Nucleus accumbens (tissue), 56 donors: ENCODE results near the gene PAQR7.
"Not testable (repeated sequence)": the region's sequence is repeated elsewhere in the genome, so short reads cannot be mapped to it uniquely, and the experiment has no call there.

Source experiments
- DNase-seq, 56 donors: peaks; one replicate each; lab custom pipeline; 2025; lab: John Stamatoyannopoulos, UW

PAQR7 gene

DNA sequence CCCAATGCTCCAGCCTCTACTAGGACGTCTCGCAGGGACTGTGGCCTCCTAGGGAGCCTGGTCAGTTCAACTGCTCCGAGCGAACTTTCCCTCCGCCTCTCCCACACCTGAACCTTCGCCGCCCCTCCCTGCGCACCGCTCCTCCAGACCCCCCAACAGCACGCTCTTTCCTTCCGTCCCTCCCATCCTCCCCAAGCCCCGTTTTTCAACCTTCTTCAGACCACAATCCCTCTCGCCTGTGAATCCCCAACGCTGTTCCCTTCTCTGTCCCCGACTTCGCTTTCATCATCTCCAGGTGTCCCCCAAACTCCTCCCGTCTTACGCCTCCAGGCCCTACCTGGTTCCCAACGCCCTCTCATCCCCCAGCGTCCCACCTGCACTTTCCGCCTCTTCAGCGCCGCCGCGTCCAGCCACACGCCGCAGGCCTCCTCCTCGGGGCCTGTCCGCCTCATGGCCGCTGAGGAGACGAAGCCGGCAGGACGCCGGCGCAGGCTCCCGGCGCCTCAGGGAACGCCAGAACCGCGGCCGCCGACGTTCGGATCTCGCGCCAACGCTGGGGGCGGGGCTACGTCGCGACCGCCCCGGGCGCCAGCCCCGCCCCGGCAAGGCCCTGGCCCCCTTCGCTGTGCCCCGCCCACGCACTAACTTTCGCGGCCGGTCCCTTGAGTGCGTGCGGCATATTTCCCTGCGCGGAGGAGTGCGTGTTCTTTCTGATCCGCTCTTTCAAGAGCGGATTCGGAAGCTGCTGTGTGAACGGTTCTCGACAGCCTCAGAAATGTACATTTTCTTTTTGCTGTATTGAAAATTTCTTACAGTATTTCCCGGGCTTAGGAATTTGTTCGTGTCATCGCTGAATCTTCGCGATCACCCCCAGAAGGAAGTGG, 16.4 kb downstream of the PAQR7 start, which contains the start of gene AUNIP:
AUNIP (minus strand) TSS at position 552 of the 884 bp plus-strand sequence; CDS start at position 452, 100 bp downstream.
- peak in 48 of 56 donors; percentile 8 to 84 (median 52) for DNase-seq

DNA sequence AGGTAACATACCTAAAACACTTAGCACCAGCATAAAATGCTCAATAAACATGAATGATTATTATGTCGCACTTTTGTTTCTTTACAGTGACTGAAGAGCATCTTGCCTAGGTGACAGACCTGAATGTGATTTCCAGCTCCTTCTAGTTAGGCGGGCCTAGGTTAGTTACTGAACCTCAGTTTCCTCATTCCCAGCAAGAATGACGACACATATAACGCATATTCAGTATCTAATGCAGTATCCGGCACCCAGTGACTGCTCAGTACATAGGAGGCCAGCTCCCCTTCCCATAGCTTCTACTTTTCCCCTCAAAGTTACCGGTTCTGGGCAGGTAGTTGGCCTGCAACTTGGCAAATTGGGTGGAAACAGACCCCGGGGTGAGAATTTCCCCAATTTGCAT, 17.0 kb downstream of the PAQR7 start:
- DNase-seq, result no peak

DNA sequence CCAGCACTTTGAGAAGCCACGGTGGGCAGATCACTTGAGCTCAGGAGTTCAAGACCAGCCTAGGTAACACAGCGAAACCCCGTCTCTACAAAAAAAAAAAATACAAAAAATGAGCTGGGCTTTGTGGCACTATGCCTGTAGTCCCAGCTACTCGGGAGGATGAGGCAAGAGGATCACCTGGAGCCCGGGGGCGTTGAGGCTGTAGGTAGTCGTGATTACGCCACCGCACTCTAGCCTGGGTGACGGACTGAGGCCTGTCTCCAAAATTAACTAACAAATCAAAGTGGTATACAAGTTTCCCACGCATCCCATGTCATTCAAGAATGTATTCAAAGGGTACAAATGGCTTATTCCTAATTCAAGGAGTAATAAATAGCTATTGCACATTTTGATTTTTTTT, 18.7 kb downstream of the PAQR7 start:
- DNase-seq, result no peak

DNA sequence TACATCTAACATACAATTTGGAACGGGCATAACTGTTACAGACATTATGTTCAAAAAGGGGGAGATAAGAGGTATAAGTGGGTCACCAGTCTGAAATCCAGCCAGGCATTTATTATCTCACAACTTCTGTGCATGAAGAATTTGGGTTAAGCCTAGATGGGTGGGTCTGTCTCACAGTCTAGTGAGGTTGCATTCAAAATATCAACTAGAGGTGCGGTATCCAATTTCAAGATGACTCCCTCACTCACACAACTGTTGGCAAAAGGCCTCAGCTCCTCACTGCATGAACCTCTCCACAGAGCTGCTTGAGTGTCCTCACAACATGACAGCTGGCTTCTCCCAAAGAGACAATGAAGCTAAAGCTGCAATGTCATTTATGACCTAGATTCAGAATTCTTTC, 21.0 kb downstream of the PAQR7 start:
- DNase-seq, result no peak

DNA sequence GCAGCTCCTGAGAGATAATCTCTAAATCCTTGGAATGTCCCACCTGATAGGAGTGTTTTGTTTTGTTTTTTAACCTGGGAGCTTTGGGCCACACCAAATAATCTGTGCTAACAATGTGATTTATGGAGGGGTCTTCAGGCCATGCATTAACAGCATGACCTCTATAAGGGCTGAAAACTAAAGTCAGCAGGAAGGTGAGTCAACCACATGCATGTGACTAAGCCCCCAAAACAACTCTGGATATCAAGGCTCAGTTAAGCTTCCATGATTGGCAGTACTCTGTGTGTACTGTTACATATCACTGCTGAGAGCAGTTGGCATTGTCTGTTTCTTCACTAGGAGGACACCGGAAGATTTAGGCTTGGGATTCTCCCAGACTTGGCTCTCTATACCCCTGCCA, 27.0 kb downstream of the PAQR7 start:
- DNase-seq, result no peak

DNA sequence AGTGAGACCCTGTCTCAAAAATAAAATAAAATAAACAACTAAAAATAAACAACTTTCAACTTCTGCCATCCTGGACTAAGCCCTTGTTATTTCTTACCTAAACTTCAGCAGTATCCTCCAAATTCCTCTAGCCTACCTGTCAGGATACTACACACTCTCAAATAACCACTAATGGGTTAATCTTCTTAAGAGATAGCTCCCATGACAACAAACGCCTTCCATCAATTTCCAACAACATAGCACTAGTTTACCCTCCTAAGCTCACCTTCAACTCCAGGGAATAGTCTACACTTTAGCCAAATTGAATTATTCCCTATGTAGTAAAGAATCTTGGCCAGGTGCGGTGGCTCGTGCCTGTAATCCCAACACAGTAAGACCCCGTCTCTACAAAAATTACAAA, 27.6 kb downstream of the PAQR7 start:
- no peak for DNase-seq

DNA sequence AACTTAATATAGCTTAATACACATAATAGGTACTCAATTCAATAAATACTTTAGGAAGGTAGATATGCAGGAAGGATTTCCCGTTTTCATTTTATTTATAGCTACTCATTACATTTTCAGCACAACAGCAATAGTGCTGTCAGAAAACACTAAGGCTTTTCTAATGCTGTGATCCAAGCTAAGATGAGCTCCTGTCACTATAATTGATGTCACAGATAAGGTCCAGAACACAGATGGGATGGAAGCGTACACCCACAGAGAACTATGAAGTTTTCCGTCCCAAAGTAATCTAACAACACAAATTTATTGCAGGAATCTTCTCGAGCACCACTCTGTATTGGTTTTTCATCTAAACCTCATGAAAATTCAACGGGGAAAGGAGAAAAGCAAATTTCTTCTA, 29.8 kb downstream of the PAQR7 start:
- no peak for DNase-seq

DNA sequence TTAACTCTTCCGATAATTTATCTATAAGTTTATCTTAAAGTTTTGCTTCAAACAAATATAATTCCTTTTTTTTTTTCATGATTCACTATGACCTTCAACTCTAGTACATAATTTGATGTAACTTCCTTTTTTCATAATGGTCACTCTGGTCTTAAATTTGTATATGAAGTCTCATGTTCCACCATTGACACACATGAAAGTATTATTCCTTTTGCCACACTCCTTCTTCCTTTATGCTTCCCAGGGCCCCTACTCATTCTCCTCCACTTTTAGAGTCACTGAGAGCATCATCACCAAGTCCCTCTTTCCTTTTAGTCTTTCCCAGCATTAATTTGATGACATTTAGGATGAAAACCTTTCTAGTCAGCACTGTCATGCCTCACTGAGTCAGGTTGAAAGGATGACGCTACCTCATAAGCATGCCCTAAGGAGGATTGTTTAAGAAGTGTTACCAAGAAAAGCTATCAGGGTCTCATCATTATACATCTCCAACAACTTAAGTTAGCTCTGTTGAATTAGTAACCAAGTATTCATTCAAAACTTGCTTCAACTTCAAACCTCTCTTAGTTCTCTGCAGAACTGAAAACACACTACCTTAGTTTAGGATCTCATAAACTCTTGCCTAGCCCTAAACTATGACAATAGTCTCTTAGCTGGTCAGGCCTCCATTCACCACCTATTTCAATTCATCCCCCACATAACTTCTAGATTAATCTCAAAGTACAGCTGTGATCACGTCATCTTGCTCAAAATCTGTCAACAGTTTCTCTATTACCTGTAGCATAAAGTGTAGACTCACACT, 30.8 kb downstream of the PAQR7 start:
- DNase-seq, result no peak

DNA sequence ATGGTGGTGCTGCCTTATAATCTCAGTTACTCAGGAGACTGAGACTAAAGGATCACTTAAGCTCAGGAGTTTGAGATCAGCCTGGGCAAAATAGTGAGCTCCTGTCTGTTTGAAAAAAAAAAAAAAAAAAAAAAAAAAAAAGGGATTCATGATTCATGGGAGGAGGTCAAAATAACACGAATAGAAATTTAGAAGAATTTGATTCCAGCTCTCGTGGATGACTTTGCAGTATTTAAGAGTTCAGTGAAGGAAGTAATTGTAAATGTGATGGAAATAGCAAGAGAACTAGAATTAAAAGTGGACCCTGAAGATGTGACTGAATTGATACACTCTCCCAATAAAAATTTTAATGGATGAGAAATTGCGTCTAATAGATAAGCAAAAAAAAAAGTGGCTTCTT, 32.0 kb downstream of the PAQR7 start:
- no peak for DNase-seq

DNA sequence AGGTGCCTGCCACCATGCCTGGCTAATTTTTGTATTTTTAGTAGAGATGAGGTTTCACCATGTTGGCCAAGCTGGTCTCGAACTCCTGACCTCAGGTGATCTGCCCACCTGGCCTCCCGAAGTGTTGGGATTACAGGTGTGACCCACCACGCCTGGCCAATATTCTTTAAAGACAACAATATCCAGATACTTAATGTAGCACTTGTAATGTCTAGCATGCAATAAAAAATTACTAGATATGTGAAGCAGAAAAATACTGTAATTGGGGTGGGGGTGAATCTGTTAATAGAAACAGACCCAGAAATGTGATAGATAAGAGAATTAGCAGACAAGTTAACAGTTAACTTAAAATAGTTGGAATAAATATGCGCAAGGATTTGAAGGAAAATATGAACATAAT, 35.7 kb downstream of the PAQR7 start:
- DNase-seq, result not testable (repeated sequence)

DNA sequence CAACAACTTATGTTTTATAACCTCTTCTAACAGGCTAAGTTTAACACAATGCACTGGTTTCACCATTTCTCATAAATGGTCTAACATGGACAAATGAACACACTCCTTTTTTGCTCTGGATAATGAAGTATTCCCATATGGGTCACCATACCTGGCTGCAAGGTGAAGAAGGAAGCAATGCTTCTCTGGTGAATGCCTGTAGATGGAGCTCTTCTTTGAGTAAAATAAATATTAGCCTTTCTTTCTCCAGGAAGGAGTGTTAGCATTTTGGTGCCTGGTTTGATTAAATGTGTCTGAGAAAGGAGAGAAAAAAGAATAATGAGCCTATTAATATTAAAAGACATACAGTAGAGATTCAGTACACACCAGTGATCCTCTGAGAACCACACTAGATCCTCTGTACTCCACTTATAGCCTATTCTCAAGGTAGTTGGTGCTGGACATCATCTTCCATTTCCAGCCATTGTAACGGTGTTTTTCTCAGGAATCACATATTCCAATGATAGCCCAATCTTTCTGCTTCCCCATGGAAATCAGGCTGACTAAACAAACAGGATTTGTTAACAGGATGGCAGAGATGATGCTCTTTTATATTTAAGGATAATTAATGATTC, 38.1 kb downstream of the PAQR7 start:
- no peak for DNase-seq

DNA sequence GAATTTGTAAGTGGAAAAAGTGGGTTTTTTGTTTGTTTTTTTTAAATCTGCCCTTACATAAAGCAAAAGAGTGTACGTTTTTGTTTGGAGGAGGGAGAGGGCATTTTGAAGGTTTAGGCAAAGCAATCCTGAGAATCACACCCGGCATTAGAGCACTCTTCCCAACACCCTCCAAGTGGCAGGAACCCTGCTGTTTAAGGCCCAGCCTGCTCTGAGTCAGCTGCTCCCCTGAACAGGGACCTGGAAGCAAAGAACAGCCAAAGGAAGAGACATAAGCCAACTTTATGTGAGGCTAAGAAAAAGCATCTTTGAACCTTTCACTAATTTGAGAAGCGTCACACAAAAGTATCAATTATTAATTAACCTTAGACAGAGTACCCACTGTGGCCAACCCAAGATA, 38.8 kb downstream of the PAQR7 start:
- no peak for DNase-seq

DNA sequence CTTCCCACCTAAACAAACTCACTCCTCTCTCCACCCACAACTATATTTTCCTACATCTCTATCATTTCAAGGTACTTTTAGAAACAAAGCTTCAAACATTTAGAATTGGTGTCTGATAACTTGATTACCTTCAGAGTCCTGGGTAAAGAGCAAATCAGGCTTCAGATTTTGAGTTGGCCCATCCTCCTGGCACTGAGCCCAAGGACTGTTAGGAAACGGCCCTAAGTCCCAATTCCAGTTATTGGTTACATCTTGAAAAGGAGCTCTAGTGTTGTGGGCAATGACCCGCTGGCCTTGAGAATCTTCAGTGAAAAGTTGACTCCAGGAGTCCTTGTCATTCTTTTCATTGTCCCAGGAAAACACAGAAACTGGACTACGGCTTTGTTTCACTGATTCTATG, 40.6 kb downstream of the PAQR7 start:
- no peak for DNase-seq

DNA sequence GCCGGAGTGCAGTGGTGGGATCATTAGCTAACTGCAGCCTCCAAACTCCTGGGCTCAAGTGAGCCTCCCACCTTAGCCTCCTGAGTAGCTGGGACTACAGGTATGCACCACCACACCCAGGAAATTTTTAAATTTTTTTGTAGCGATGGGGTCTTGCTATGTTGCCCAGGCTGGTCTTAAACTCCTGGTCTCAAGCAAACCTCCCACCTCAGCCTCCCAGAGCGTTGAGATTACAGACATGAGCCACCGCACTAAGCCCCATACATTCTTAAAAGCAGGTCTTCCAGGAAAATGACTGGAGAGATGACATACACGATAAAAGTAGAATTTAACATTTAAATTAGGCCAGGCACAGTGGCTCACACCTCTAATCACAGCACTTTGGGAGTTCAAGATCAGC, 42.4 kb downstream of the PAQR7 start:
- no peak for DNase-seq

DNA sequence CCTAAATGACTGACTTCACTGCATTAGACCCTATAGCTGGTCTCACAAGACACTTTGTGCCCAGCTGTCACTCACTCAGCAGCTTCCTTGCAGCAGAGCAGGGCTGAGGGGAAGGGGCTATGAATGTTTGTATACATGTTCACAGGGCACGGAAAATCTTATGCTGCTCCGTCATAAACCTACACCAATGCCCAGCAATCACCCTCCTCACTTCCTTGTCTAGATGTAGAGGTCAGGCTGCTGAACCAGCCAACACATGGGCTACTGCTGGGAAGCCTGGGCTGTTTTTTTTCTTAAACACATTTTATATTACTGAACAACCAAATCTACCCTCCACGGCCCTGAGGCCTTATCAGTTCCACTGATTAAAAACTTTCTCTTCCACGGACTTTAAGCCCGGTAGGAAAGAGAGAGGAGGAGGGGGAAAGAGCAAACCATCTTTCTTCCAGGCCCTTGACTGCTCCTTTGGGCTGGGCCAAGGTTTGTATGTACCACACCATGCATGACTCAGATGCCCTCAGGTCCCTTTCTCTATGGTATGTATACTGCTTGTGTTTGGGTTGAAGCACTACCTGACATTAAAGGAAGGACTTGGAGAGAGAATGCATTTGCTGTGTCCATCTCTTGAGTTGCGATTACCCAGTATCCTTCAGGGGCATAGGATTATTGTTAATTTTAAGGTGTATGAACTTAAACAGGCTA, 43.0 kb downstream of the PAQR7 start:
- no peak for DNase-seq

DNA sequence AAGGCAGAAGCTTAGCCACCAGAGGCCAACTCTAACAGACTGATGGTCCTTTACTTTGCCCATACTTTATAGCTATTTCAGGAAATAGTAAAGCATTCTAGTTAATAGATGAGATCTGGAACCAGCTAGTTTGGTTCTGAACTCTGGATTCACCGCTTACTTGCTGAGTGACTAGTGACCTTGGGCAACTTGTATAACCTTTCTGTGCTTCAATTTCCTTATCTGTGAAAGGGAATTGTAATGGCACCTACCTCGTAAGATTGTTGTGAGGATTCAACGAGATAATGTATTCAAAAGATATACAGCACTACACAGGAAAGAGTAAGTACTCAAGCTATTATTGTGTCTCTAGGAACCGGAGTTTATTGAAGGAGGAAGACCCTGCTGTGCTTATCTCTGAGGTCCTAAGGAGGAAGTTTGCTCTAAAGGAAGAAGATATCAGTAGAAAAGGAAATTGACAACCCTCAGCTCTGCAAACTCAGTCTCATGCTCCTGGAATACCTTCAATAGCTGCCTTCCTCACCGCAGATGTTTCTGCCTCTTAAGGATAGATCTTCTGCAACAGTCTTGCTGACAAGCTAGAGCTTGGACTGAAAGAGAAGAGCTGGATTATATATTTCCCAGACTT, 43.8 kb downstream of the PAQR7 start:
- DNase-seq, result no peak

DNA sequence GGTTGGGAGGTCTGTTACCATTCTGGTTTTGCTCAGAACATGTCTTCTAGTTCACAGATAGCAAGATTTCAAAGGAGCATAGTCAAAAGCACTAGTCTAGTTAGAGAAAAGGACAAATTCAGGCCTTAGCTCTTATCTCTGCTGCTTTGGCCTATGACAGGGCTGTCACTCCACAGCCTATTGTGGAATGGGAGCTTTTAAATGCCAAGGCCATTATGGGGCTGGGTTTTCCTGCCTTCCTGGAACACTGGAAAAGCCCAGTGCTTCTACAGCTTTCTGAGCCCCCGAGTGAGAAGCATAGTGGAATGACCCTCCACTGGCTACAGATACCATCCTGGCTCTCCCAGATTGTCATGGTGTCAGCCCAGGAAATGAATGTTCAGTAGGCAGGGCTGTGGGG, 46.5 kb downstream of the PAQR7 start:
- no peak for DNase-seq

DNA sequence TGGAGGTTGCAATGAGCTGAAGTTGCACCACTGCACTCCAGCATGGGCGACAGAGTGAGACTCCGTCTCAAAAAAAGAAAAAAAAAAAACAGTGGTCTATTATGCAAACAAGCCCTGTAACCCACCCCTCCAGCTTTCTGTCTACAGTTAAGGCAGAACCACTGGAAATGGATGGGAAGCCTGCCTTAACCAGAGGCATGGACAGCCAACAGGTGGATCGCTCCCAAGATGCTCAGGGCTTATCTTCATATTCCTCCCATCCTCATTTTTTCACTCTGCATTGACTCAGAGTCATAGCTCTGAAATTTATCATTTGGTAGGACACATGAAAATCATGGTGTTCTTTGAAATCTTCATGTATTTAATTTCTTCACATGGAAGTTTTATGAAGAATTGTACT, 47.0 kb downstream of the PAQR7 start:
- no peak for DNase-seq

DNA sequence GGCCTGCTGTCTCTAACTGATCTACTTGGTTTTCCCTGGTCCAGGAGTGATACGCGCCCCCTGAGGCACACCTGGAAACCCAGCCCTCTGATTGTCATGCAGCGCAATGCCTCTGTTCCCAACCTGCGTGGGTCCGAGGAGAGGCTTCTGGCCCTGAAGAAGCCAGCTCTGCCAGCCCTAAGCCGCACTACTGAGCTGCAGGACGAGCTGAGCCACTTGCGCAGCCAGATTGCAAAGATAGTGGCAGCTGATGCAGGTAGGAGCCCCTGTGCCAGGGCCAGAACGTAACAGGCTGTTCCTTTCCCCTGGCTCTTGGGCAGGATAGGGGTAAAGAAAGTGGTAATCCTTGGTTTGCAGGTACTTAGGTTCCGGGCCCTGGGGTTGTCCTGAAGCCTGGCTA, 48.9 kb downstream of the PAQR7 start:
- no peak for DNase-seq

DNA sequence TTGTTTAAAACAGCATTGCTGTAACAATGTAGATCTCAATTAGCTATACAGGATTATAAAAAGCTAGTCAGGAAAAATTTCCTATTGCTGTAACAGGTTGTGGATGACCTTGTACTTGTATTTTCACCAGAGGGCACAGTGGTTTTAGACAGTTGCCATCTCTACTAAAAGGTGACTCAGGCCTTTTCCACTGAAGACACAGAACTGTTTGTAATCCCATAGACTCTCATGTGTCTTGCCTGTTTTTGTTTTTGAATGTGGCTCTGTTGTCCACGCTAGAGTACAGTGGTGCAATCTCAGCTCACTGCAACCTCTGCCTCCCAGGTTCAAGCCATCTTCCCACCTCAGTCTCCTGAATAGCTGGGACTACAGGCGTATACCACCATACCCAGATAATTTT, 49.9 kb downstream of the PAQR7 start:
- no peak for DNase-seq
